WTC11 (cell line): Measurements from ENCODE around the gene LAMA2. TPM values are rescaled to one million over a fixed set of nuclear protein-coding genes. Genes with fewer than 3 reads are reported as not detected.

Experiments
- ATAC-seq: fragments of 200-7000 bp; cut with Tn5 transposase; 2 replicates; pipeline ENCODE4 v1.10.0; 2021; ENCODE audit warnings: mild to moderate bottlenecking, moderate library complexity
- CTCF ChIA-PET: fragments of 300-600 bp; sonication (Branson Sonifier 250); formaldehyde crosslinking; loops from one replicate; lab custom pipeline; 2021; ENCODE audit warnings: antibody characterized with exemption; lab: Charles Lee
- POLR2A ChIA-PET: fragments of 350-600 bp; sonication (Branson Sonifier 250); formaldehyde crosslinking; loops from one replicate; lab custom pipeline; 2021; ENCODE audit warnings: antibody characterized with exemption; lab: Charles Lee
- DNase-seq: peaks from one replicate; pipeline ENCODE4 v3.0.0; 2021; ENCODE audit warnings: low spot score
- H3K27ac Mint-ChIP-seq: 2 replicates; pipeline ENCODE4 v1.8.0; 2021; ENCODE audit warnings: mixed read lengths
- H3K27me3 Mint-ChIP-seq: 2 replicates; pipeline ENCODE4 v1.8.0; 2021; ENCODE audit warnings: low read depth, mild to moderate bottlenecking, moderate library complexity, mixed read lengths
- H3K36me3 Mint-ChIP-seq: 2 replicates; pipeline ENCODE4 v1.8.0; 2021; ENCODE audit warnings: mixed read lengths
- H3K4me1 Mint-ChIP-seq: 2 replicates; pipeline ENCODE4 v1.8.0; 2022; ENCODE audit warnings: mixed read lengths
- H3K4me3 Mint-ChIP-seq: 2 replicates; pipeline ENCODE4 v1.8.0; 2021; ENCODE audit warnings: mild to moderate bottlenecking, moderate library complexity, mixed read lengths
- H3K9me3 Mint-ChIP-seq: 2 replicates; pipeline ENCODE4 v1.8.0; 2021; ENCODE audit warnings: mixed read lengths
- ELF4 ChIP-seq: sonication (generic); formaldehyde crosslinking; IDR thresholded peaks from 2 replicates; pipeline ENCODE4 v1.8.1; 2022; ENCODE audit warnings: low read depth, mild to moderate bottlenecking, moderate library complexity, missing genetic modification reagents
- FOXP1 ChIP-seq: sonication (generic); formaldehyde crosslinking; IDR thresholded peaks from 2 replicates; pipeline ENCODE4 v1.8.0; 2022; ENCODE audit warnings: missing genetic modification reagents, mild to moderate bottlenecking, moderate library complexity, borderline replicate concordance
- GRHL2 ChIP-seq: fragments of 250-450 bp; sonication (Bioruptor Pico); IDR thresholded peaks from 2 replicates; pipeline ENCODE4 v1.8.0; 2022; ENCODE audit warnings: mild to moderate bottlenecking, moderate library complexity; ENCODE audit not compliant: insufficient replicate concordance, severe bottlenecking
- GTF2I ChIP-seq: fragments of 250-450 bp; sonication (Bioruptor Pico); conservative IDR thresholded peaks from 2 replicates; pipeline ENCODE4 v1.4.0; 2021; ENCODE audit warnings: mild to moderate bottlenecking
- IRF2 ChIP-seq: sonication (generic); formaldehyde crosslinking; IDR thresholded peaks from 2 replicates; pipeline ENCODE4 v1.8.0; 2022; ENCODE audit warnings: low read depth, missing genetic modification reagents, borderline replicate concordance
- NFE2L1 ChIP-seq: sonication (generic); formaldehyde crosslinking; IDR thresholded peaks from 2 replicates; pipeline ENCODE4 v1.8.1; 2023; ENCODE audit warnings: missing genetic modification reagents
- NR3C1 ChIP-seq: sonication (generic); formaldehyde crosslinking; conservative IDR thresholded peaks from 2 replicates; pipeline ENCODE4 v1.8.1; 2023; ENCODE audit warnings: low read depth, mild to moderate bottlenecking, missing genetic modification reagents
- SMAD4 ChIP-seq: sonication (generic); formaldehyde crosslinking; IDR thresholded peaks from 2 replicates; pipeline ENCODE4 v1.8.0; 2022; ENCODE audit warnings: mild to moderate bottlenecking, missing genetic modification reagents
- TP53 ChIP-seq: sonication (generic); formaldehyde crosslinking; IDR thresholded peaks from 2 replicates; pipeline ENCODE4 v1.8.1; 2023; ENCODE audit warnings: mild to moderate bottlenecking, missing genetic modification reagents
- ZNF138 ChIP-seq: sonication (generic); formaldehyde crosslinking; conservative IDR thresholded peaks from 2 replicates; pipeline ENCODE4 v1.8.1; 2022; ENCODE audit warnings: mild to moderate bottlenecking, moderate library complexity, missing genetic modification reagents
- ZNF232 ChIP-seq: sonication (generic); formaldehyde crosslinking; IDR thresholded peaks from 2 replicates; pipeline ENCODE4 v1.8.0; 2022; ENCODE audit warnings: mild to moderate bottlenecking, missing genetic modification reagents
- ZNF263 ChIP-seq: sonication (generic); formaldehyde crosslinking; IDR thresholded peaks from 2 replicates; pipeline ENCODE4 v1.8.1; 2022; ENCODE audit warnings: low read depth, mild to moderate bottlenecking, moderate library complexity, missing genetic modification reagents
- ZNF317 ChIP-seq: sonication (generic); formaldehyde crosslinking; IDR thresholded peaks from 2 replicates; pipeline ENCODE4 v1.8.1; 2023; ENCODE audit warnings: low read depth, mild to moderate bottlenecking, moderate library complexity, missing genetic modification reagents, borderline replicate concordance
- ZNF416 ChIP-seq: fragments of 250-450 bp; sonication (Bioruptor Pico); IDR thresholded peaks from 2 replicates; pipeline ENCODE4 v1.9.0; 2021; ENCODE audit warnings: mild to moderate bottlenecking, inconsistent platforms
- total RNA-seq: library from RNA; stranded (reverse); gene quantifications from 3 replicates; pipeline ENCODE4 v1.2.3, GENCODE V29; 2021
- TF ChIP-seq, protein P1 (sequence below): sonication (generic); formaldehyde crosslinking; IDR thresholded peaks from 2 replicates; pipeline ENCODE4 v1.8.1; 2023; ENCODE audit warnings: mild to moderate bottlenecking, missing genetic modification reagents, moderate library complexity
- TF ChIP-seq, protein P2 (sequence below): sonication (generic); formaldehyde crosslinking; IDR thresholded peaks from 2 replicates; pipeline ENCODE4 v1.8.0; 2022; ENCODE audit warnings: mild to moderate bottlenecking, missing genetic modification reagents
- TF ChIP-seq, protein P3 (sequence below): fragments of 250-450 bp; sonication (Bioruptor Pico); IDR thresholded peaks from 2 replicates; pipeline ENCODE4 v1.9.0; 2021; ENCODE audit warnings: mild to moderate bottlenecking
- TF ChIP-seq, protein P4 (sequence below): sonication (generic); formaldehyde crosslinking; IDR thresholded peaks from 2 replicates; pipeline ENCODE4 v1.8.1; 2023; ENCODE audit warnings: mild to moderate bottlenecking, moderate library complexity, missing genetic modification reagents
- TF ChIP-seq, protein P5 (sequence below): fragments of 250-450 bp; sonication (Bioruptor Pico); IDR thresholded peaks from 2 replicates; pipeline ENCODE4 v1.9.0; 2021; ENCODE audit warnings: mild to moderate bottlenecking
- TF ChIP-seq, protein P6 (sequence below): sonication (generic); formaldehyde crosslinking; IDR thresholded peaks from 2 replicates; pipeline ENCODE4 v1.8.1; 2023; ENCODE audit warnings: mild to moderate bottlenecking, missing genetic modification reagents, borderline replicate concordance

Gene LAMA2
- total RNA-seq, 1 experiment from 2014 or later: 6.6 TPM

DNA sequence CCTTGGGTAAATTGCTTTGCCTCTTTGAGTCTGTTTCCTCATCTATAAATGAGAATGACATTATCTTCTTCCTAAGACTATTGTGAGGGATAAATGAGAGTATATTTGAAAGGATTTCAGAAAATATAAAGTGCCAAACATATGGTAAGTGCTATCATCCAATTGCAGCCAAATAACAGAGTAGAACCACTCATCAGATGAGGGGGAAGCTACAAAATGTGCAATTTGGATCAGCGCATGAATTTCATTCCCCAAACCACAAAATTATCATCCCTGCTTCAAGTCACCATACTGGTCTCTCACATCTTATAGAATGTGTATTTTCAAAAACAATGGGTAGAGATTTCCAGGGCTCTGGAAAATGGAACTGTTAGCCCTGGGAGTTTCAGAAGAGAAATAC lies 668.5 kb downstream of the LAMA2 start:
- Mint-ChIP-seq H3K27ac (no peak overlapping the region), H3K36me3 (no peaks in the 10 kb centered on the region), H3K27me3 (no peaks in the 10 kb centered on the region), H3K9me3 (no peaks in the 10 kb centered on the region), H3K4me3 (no peak overlapping the region), H3K4me1 (0 out of 2 replicates have a peak, but pooled peaks cover 2% of the 10 kb centered on the region)
- TF ChIP-seq GTF2I (CRISPR knock-in tag) (no peak), ZNF232 (CRISPR knock-in tag) (no peak), SMAD4 (no peak), ZNF138 (CRISPR knock-in tag) (no peak), GRHL2 (no peak), FOXP1 (CRISPR knock-in tag) (no peak), IRF2 (CRISPR knock-in tag) (no peak), NR3C1 (no peak), TP53 (CRISPR knock-in tag) (no peak), ZNF263 (CRISPR knock-in tag) (no peak), NFE2L1 (CRISPR knock-in tag) (no peak), ZNF416 (CRISPR knock-in tag) (no peak), ZNF317 (CRISPR knock-in tag) (no peak), ELF4 (CRISPR knock-in tag) (no peak)
- TF ChIP-seq, protein P1, sequence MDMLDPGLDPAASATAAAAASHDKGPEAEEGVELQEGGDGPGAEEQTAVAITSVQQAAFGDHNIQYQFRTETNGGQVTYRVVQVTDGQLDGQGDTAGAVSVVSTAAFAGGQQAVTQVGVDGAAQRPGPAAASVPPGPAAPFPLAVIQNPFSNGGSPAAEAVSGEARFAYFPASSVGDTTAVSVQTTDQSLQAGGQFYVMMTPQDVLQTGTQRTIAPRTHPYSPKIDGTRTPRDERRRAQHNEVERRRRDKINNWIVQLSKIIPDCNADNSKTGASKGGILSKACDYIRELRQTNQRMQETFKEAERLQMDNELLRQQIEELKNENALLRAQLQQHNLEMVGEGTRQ (CRISPR knock-in tag): no peak
- TF ChIP-seq, protein P2, sequence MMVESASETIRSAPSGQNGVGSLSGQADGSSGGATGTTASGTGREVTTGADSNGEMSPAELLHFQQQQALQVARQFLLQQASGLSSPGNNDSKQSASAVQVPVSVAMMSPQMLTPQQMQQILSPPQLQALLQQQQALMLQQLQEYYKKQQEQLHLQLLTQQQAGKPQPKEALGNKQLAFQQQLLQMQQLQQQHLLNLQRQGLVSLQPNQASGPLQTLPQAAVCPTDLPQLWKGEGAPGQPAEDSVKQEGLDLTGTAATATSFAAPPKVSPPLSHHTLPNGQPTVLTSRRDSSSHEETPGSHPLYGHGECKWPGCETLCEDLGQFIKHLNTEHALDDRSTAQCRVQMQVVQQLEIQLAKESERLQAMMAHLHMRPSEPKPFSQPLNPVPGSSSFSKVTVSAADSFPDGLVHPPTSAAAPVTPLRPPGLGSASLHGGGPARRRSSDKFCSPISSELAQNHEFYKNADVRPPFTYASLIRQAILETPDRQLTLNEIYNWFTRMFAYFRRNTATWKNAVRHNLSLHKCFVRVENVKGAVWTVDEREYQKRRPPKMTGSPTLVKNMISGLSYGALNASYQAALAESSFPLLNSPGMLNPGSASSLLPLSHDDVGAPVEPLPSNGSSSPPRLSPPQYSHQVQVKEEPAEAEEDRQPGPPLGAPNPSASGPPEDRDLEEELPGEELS (CRISPR knock-in tag): no peak
- TF ChIP-seq, protein P3, sequence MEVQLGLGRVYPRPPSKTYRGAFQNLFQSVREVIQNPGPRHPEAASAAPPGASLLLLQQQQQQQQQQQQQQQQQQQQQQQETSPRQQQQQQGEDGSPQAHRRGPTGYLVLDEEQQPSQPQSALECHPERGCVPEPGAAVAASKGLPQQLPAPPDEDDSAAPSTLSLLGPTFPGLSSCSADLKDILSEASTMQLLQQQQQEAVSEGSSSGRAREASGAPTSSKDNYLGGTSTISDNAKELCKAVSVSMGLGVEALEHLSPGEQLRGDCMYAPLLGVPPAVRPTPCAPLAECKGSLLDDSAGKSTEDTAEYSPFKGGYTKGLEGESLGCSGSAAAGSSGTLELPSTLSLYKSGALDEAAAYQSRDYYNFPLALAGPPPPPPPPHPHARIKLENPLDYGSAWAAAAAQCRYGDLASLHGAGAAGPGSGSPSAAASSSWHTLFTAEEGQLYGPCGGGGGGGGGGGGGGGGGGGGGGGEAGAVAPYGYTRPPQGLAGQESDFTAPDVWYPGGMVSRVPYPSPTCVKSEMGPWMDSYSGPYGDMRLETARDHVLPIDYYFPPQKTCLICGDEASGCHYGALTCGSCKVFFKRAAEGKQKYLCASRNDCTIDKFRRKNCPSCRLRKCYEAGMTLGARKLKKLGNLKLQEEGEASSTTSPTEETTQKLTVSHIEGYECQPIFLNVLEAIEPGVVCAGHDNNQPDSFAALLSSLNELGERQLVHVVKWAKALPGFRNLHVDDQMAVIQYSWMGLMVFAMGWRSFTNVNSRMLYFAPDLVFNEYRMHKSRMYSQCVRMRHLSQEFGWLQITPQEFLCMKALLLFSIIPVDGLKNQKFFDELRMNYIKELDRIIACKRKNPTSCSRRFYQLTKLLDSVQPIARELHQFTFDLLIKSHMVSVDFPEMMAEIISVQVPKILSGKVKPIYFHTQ (CRISPR knock-in tag): no peak
- TF ChIP-seq, protein P4, sequence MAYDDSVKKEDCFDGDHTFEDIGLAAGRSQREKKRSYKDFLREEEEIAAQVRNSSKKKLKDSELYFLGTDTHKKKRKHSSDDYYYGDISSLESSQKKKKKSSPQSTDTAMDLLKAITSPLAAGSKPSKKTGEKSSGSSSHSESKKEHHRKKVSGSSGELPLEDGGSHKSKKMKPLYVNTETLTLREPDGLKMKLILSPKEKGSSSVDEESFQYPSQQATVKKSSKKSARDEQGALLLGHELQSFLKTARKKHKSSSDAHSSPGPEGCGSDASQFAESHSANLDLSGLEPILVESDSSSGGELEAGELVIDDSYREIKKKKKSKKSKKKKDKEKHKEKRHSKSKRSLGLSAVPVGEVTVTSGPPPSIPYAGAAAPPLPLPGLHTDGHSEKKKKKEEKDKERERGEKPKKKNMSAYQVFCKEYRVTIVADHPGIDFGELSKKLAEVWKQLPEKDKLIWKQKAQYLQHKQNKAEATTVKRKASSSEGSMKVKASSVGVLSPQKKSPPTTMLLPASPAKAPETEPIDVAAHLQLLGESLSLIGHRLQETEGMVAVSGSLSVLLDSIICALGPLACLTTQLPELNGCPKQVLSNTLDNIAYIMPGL: no peak
- TF ChIP-seq, protein P5, sequence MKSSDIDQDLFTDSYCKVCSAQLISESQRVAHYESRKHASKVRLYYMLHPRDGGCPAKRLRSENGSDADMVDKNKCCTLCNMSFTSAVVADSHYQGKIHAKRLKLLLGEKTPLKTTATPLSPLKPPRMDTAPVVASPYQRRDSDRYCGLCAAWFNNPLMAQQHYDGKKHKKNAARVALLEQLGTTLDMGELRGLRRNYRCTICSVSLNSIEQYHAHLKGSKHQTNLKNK (CRISPR knock-in tag): no peak
- TF ChIP-seq, protein P6, sequence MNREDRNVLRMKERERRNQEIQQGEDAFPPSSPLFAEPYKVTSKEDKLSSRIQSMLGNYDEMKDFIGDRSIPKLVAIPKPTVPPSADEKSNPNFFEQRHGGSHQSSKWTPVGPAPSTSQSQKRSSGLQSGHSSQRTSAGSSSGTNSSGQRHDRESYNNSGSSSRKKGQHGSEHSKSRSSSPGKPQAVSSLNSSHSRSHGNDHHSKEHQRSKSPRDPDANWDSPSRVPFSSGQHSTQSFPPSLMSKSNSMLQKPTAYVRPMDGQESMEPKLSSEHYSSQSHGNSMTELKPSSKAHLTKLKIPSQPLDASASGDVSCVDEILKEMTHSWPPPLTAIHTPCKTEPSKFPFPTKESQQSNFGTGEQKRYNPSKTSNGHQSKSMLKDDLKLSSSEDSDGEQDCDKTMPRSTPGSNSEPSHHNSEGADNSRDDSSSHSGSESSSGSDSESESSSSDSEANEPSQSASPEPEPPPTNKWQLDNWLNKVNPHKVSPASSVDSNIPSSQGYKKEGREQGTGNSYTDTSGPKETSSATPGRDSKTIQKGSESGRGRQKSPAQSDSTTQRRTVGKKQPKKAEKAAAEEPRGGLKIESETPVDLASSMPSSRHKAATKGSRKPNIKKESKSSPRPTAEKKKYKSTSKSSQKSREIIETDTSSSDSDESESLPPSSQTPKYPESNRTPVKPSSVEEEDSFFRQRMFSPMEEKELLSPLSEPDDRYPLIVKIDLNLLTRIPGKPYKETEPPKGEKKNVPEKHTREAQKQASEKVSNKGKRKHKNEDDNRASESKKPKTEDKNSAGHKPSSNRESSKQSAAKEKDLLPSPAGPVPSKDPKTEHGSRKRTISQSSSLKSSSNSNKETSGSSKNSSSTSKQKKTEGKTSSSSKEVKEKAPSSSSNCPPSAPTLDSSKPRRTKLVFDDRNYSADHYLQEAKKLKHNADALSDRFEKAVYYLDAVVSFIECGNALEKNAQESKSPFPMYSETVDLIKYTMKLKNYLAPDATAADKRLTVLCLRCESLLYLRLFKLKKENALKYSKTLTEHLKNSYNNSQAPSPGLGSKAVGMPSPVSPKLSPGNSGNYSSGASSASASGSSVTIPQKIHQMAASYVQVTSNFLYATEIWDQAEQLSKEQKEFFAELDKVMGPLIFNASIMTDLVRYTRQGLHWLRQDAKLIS (CRISPR knock-in tag): no peak
- ChIA-PET POLR2A (interaction anchor here (0.6 kb wide), 1 partner anchor 46 kb away, joined by 3 read pairs; no protein-coding TSS in a partner anchor), CTCF (interaction anchor here (1.3 kb wide), 1 partner anchor 53 kb away, joined by 3 read pairs; no protein-coding TSS in a partner anchor)
- ATAC-seq (no peak), DNase-seq (no peak)
